GM23338 (cell line): ENCODE results near the gene EVC. TPM values are rescaled to one million over a fixed set of nuclear protein-coding genes. Genes with fewer than 3 reads are reported as not detected.

ENCODE experiments used
- ATAC-seq: fragments of 200-7000 bp; cut with Tn5 transposase; 3 replicates; pipeline ENCODE4 v1.9.1; 2020
- DNase-seq: peaks from one replicate; pipeline ENCODE4 v3.0.0-alpha.2; 2015; ENCODE audit warnings: low spot score
- H2AFZ ChIP-seq: fragments of 200-600 bp; sonication (generic); 2 replicates; pipeline ENCODE4 v1.8.0; 2016; ENCODE audit warnings: antibody characterized with exemption, mild to moderate bottlenecking, moderate library complexity
- H3F3A ChIP-seq: fragments of 200-600 bp; sonication (generic); replicated peaks from 2 replicates; pipeline ENCODE4 v1.8.0; 2017; ENCODE audit warnings: antibody characterized with exemption, mixed run types, low read depth
- H3K27ac ChIP-seq: fragments of 200-600 bp; sonication (generic); 2 replicates; pipeline ENCODE4 v1.6.1; 2016; ENCODE audit warnings: low read depth
- H3K27me3 ChIP-seq: fragments of 200-600 bp; sonication (generic); 2 replicates; pipeline ENCODE4 v1.8.0; 2016; ENCODE audit warnings: mild to moderate bottlenecking, mixed run types, moderate library complexity; ENCODE audit not compliant: insufficient read depth
- H3K36me3 ChIP-seq: fragments of 200-600 bp; sonication (generic); 2 replicates; pipeline ENCODE4 v1.8.0; 2016; ENCODE audit warnings: mild to moderate bottlenecking; ENCODE audit not compliant: insufficient read depth
- H3K4me1 ChIP-seq: fragments of 200-600 bp; sonication (generic); 2 replicates; pipeline ENCODE4 v1.8.0; 2016; ENCODE audit warnings: mild to moderate bottlenecking, moderate library complexity; ENCODE audit not compliant: insufficient read depth
- H3K4me2 ChIP-seq: fragments of 200-600 bp; sonication (generic); 2 replicates; pipeline ENCODE4 v1.7.1; 2017; ENCODE audit warnings: mixed run types
- H3K4me3 ChIP-seq: fragments of 200-600 bp; sonication (generic); 2 replicates; pipeline ENCODE4 v1.6.1; 2016; ENCODE audit warnings: mixed run types
- H3K79me2 ChIP-seq: fragments of 200-600 bp; sonication (generic); replicated peaks from 2 replicates; pipeline ENCODE4 v1.8.0; 2017; ENCODE audit warnings: mild to moderate bottlenecking; ENCODE audit not compliant: insufficient read depth
- H3K9me2 ChIP-seq: fragments of 200-600 bp; sonication (generic); 2 replicates; pipeline ENCODE4 v1.8.0; 2017; ENCODE audit not compliant: insufficient read depth
- H4K20me1 ChIP-seq: fragments of 200-600 bp; sonication (generic); replicated peaks from 2 replicates; pipeline ENCODE4 v1.8.0; 2017; ENCODE audit warnings: mild to moderate bottlenecking; ENCODE audit not compliant: insufficient read depth
- H3K27ac Mint-ChIP-seq: 2 replicates; pipeline ENCODE4 v1.8.0; 2020; ENCODE audit warnings: inconsistent platforms, mild to moderate bottlenecking, moderate library complexity, mixed read lengths
- H3K27me3 Mint-ChIP-seq: 3 replicates; pipeline ENCODE4 v1.8.0; 2022; ENCODE audit warnings: low read depth, mild to moderate bottlenecking, moderate library complexity, mixed read lengths, inconsistent platforms; ENCODE audit not compliant: insufficient read depth, poor library complexity
- H3K36me3 Mint-ChIP-seq: 3 replicates; pipeline ENCODE4 v1.8.0; 2021; ENCODE audit warnings: low read depth, mild to moderate bottlenecking, inconsistent platforms, moderate library complexity, mixed read lengths
- H3K4me1 Mint-ChIP-seq: 3 replicates; pipeline ENCODE4 v1.8.0; 2020; ENCODE audit warnings: mild to moderate bottlenecking, inconsistent platforms, mixed read lengths
- H3K4me3 Mint-ChIP-seq: 3 replicates; pipeline ENCODE4 v1.8.0; 2021; ENCODE audit warnings: moderate library complexity, mild to moderate bottlenecking, inconsistent platforms, mixed read lengths
- H3K9me3 Mint-ChIP-seq: 3 replicates; pipeline ENCODE4 v1.8.0; 2020; ENCODE audit warnings: moderate library complexity, mild to moderate bottlenecking, inconsistent platforms, mixed read lengths
- CREB1 ChIP-seq: fragments of 250-450 bp; sonication (Bioruptor Pico); IDR thresholded peaks from 2 replicates; pipeline ENCODE4 v1.5.0; 2020; ENCODE audit warnings: low read depth, mild to moderate bottlenecking, moderate library complexity
- EZH2 ChIP-seq: fragments of 200-600 bp; sonication (generic); IDR thresholded peaks from one replicate; pipeline ENCODE4 v1.8.0; 2017; ENCODE audit warnings: antibody characterized with exemption, mild to moderate bottlenecking, low read depth; ENCODE audit not compliant: unreplicated experiment
- EZH2phosphoT487 ChIP-seq: fragments of 200-600 bp; sonication (generic); IDR thresholded peaks from one replicate; pipeline ENCODE4 v1.8.1; 2018; ENCODE audit warnings: antibody characterized with exemption; ENCODE audit not compliant: unreplicated experiment
- JUNB ChIP-seq: IDR thresholded peaks from one replicate; pipeline ENCODE4 v1.6.1; 2016; ENCODE audit warnings: antibody characterized with exemption; ENCODE audit not compliant: unreplicated experiment
- NANOG ChIP-seq: IDR thresholded peaks from 2 replicates; pipeline ENCODE4 v1.6.1; 2016; ENCODE audit warnings: antibody characterized with exemption, borderline replicate concordance
- POLR2AphosphoS5 ChIP-seq: IDR thresholded peaks from 2 replicates; pipeline ENCODE4 v1.6.1; 2016; ENCODE audit warnings: antibody characterized with exemption, low read depth
- ZNF114 ChIP-seq: fragments of 250-450 bp; sonication (Bioruptor Pico); IDR thresholded peaks from 2 replicates; pipeline ENCODE4 v1.5.0; 2020; ENCODE audit warnings: mild to moderate bottlenecking, moderate library complexity
- polyA plus RNA-seq: library from polyadenylated mRNA; unstranded; fragments of >200 nt; fragmentation: Nextera tagmentation; extraction: Ambion mirVana; gene quantifications from 2 replicates; pipeline ENCODE4 v1.2.1, GENCODE V29; 2016
- total RNA-seq: library from RNA; depleted of rRNA; stranded (reverse); fragments of >200 nt; shearing (Covaris generic); gene quantifications from 2 replicates; pipeline ENCODE4 v1.2.3, GENCODE V29; 2014
- TF ChIP-seq, protein P1 (sequence below): IDR thresholded peaks from 2 replicates; pipeline ENCODE4 v1.6.1; 2016; ENCODE audit warnings: antibody characterized with exemption
- TF ChIP-seq, protein P2 (sequence below), 2 experiments: fragments of 200-600 bp in 1 of 2; sonication (generic) in 1 of 2; conservative IDR thresholded peaks; 2 replicates each; pipeline versions ENCODE4 v1.5.1 to v1.6.1; 2016 to 2017; ENCODE audit warnings: antibody characterized with exemption in 2 of 2, low read depth in 2 of 2, mild to moderate bottlenecking in 2 of 2, moderate library complexity in 1 of 2
- TF ChIP-seq, protein P3 (sequence below): IDR thresholded peaks from one replicate; pipeline ENCODE4 v1.6.1; 2018; ENCODE audit warnings: antibody characterized with exemption; ENCODE audit not compliant: unreplicated experiment

Gene EVC
- total and polyA plus RNA-seq, 2 experiments from 2014 or later: 1.7 to 12.8 TPM

DNA sequence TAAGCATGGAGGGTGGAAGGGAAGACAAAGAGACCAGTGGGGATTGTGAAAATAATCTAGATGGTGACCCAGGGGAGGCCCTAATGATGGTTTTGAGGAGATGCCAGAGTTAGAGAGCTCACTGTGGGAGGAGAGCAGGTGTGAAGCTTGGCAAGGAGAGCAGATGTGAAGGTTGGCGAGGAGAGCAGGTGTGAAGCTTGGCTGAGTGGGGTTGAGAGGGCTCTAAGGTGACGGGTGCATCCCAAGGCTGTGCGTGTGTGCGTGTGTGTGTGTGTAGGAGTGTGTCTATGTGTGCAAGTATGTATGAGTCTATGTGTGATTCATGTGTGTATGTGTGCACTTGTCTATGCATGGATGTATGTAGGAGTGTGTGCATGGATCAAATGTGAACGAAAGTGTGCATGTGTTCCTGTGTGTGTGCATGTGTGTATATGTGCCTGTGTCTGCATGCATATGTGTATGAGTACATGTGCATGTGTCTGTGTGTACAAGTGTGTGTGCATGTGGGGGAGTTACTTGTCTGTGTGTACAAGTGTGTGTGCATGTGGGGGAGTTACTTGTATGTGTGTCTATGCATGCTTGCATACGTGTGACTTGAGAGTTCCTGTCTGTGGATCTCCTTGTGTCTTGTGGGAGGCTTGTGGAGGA is 72.0 kb downstream of the EVC start:
- Histone ChIP-seq H3K36me3 (no peaks in the 10 kb centered on the region), H2AFZ (no peak overlapping the region), H3K9me2 (no peaks in the 10 kb centered on the region), H4K20me1 (no peaks in the 10 kb centered on the region), H3K27ac (no peak overlapping the region), H3F3A (no peaks in the 10 kb centered on the region), H3K4me1 (no peaks in the 10 kb centered on the region), H3K79me2 (no peaks in the 10 kb centered on the region), H3K4me3 (no peak overlapping the region), H3K4me2 (no peak overlapping the region), H3K27me3 (no peaks in the 10 kb centered on the region)
- no peak for DNase-seq
- Mint-ChIP-seq H3K4me3 (no peak overlapping the region), H3K27me3 (peaks cover 3% of the 10 kb centered on the region), H3K27ac (no peak overlapping the region), H3K4me1 (peaks cover 7% of the 10 kb centered on the region; the same call in 1 of the 3 replicates), H3K36me3 (peaks cover 31% of the 10 kb centered on the region), H3K9me3 (no peaks in the 10 kb centered on the region; the same call in 2 of the 3 replicates)
- no peak for ATAC-seq
- TF ChIP-seq EZH2phosphoT487 (no peak), JUNB (no peak), ZNF114 (no peak), NANOG (no peak), EZH2 (no peak), POLR2AphosphoS5 (no peak), CREB1 (no peak)
- TF ChIP-seq, protein P1, sequence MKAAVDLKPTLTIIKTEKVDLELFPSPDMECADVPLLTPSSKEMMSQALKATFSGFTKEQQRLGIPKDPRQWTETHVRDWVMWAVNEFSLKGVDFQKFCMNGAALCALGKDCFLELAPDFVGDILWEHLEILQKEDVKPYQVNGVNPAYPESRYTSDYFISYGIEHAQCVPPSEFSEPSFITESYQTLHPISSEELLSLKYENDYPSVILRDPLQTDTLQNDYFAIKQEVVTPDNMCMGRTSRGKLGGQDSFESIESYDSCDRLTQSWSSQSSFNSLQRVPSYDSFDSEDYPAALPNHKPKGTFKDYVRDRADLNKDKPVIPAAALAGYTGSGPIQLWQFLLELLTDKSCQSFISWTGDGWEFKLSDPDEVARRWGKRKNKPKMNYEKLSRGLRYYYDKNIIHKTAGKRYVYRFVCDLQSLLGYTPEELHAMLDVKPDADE: no peak
- TF ChIP-seq, protein P2, sequence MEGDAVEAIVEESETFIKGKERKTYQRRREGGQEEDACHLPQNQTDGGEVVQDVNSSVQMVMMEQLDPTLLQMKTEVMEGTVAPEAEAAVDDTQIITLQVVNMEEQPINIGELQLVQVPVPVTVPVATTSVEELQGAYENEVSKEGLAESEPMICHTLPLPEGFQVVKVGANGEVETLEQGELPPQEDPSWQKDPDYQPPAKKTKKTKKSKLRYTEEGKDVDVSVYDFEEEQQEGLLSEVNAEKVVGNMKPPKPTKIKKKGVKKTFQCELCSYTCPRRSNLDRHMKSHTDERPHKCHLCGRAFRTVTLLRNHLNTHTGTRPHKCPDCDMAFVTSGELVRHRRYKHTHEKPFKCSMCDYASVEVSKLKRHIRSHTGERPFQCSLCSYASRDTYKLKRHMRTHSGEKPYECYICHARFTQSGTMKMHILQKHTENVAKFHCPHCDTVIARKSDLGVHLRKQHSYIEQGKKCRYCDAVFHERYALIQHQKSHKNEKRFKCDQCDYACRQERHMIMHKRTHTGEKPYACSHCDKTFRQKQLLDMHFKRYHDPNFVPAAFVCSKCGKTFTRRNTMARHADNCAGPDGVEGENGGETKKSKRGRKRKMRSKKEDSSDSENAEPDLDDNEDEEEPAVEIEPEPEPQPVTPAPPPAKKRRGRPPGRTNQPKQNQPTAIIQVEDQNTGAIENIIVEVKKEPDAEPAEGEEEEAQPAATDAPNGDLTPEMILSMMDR (conservative IDR thresholded peaks at IDR 0.05; ENCODE audit: low read depth in 2 of 2): no peak
- TF ChIP-seq, protein P3, sequence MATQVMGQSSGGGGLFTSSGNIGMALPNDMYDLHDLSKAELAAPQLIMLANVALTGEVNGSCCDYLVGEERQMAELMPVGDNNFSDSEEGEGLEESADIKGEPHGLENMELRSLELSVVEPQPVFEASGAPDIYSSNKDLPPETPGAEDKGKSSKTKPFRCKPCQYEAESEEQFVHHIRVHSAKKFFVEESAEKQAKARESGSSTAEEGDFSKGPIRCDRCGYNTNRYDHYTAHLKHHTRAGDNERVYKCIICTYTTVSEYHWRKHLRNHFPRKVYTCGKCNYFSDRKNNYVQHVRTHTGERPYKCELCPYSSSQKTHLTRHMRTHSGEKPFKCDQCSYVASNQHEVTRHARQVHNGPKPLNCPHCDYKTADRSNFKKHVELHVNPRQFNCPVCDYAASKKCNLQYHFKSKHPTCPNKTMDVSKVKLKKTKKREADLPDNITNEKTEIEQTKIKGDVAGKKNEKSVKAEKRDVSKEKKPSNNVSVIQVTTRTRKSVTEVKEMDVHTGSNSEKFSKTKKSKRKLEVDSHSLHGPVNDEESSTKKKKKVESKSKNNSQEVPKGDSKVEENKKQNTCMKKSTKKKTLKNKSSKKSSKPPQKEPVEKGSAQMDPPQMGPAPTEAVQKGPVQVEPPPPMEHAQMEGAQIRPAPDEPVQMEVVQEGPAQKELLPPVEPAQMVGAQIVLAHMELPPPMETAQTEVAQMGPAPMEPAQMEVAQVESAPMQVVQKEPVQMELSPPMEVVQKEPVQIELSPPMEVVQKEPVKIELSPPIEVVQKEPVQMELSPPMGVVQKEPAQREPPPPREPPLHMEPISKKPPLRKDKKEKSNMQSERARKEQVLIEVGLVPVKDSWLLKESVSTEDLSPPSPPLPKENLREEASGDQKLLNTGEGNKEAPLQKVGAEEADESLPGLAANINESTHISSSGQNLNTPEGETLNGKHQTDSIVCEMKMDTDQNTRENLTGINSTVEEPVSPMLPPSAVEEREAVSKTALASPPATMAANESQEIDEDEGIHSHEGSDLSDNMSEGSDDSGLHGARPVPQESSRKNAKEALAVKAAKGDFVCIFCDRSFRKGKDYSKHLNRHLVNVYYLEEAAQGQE: no peak
